GM18498 (cell line): ENCODE data around the gene HSPA14.
"Not testable (repeated sequence)": the region's sequence is repeated elsewhere in the genome, so short reads cannot be mapped to it uniquely, and the experiment has no call there.

Experiments used
- ATAC-seq: cut with Tn5 transposase; IDR thresholded peaks from one replicate; pipeline ENCODE4 v1.9.1; 2021; ENCODE audit warnings: mild to moderate bottlenecking, moderate library complexity; ENCODE audit not compliant: unreplicated experiment

The HSPA14 gene

GRCh38 chr10:14879928-14880193 lies 41.8 kb downstream of the HSPA14 start:
- ATAC-seq = no peak

GRCh38 chr10:14880229-14880628 lies 42.1 kb downstream of the HSPA14 start:
- ATAC-seq = no peak

GRCh38 chr10:14884082-14884481 lies 46.0 kb downstream of the HSPA14 start:
- no peak for ATAC-seq

GRCh38 chr10:14889318-14889717 lies 51.2 kb downstream of the HSPA14 start:
- ATAC-seq = no peak

- ATAC-seq = no peak
Measured at GRCh38 chr10:14891151-14891550, 53.0 kb downstream of the HSPA14 start.

- ATAC-seq = no peak
Measured at GRCh38 chr10:14904316-14904732, 66.2 kb downstream of the HSPA14 start.

- no peak for ATAC-seq
Measured at GRCh38 chr10:14904864-14905263, 66.8 kb downstream of the HSPA14 start.

- ATAC-seq = no peak
Measured at GRCh38 chr10:14905890-14906289, 67.8 kb downstream of the HSPA14 start.

GRCh38 chr10:14906765-14907164 lies 68.7 kb downstream of the HSPA14 start:
- ATAC-seq = no peak

GRCh38 chr10:14907591-14907990 lies 69.5 kb downstream of the HSPA14 start:
- not testable (repeated sequence) for ATAC-seq

GRCh38 chr10:14909101-14909500 lies 71.0 kb downstream of the HSPA14 start:
- ATAC-seq = no peak

GRCh38 chr10:14910953-14911352 lies 72.8 kb downstream of the HSPA14 start:
- no peak for ATAC-seq

- ATAC-seq = no peak
Measured at GRCh38 chr10:14911801-14912200, 73.7 kb downstream of the HSPA14 start.

- no peak for ATAC-seq
Measured at GRCh38 chr10:14916600-14916999, 78.5 kb downstream of the HSPA14 start.

- no peak for ATAC-seq
Measured at GRCh38 chr10:14917827-14918226, 79.7 kb downstream of the HSPA14 start.

GRCh38 chr10:14918964-14919363 lies 80.9 kb downstream of the HSPA14 start:
- no peak for ATAC-seq
